ENCODE data around the gene THBS3. TPM values are rescaled to one million over a fixed set of nuclear protein-coding genes. Genes with fewer than 3 reads are reported as not detected.
A peak's percentile ranks its signal among the peaks of the same experiment; 100 is the strongest.

THBS3 gene
- total RNA-seq, 1 experiment from 2014 or later, result 35.9 TPM

DNA sequence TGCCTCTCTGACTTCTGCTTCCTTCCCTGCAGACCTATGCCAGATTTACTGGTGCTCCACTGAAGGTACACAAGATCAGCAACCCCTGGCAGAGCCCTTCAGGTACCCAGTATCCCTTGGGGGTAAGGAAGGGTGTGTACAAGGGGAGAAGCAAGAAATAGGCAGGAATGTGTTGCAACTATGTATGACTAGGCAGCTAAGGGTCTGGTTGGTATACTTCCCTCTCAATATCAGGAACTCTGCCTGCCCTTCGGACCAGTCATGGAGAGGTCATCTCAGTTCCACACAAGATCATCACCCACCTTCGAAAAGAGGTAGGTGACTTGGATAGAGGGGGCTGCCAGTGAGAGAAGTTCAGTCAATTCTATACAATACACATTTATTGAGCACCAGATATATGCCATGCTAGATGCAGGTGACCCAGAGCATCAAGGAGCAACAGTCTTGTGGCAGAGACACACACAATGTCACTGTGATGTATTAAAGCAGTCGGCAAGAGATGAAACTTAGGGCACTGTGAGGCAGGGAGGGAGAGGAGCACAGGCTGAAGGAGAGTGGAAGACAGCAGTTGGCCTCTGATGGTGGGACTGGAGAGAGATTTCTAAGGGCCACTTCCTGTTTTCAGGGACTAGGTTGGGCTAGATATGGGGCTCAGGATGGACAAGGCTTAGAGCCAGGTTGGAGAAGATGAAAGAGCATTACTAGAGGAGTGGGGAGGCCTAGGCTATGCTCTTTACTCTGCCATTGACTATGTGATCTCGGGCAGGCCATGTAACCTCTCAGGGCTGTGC, 2.8 kb upstream of the THBS3 start:
- peak overlapping the region; percentile 90; the same call in 1 of the 2 replicates for H3K27ac ChIP-seq (ENCODE audit: low read length)
- CTCF ChIA-PET, result no interaction called here
- intact Hi-C loops (cut with micrococcal nuclease; ENCODE audit: unreplicated experiment) (no loop called here), in situ Hi-C loops (cut with HindIII; ENCODE audit: low pct_unique_long_range_greater_than_20kb, low sequenced_read_pairs) (no loop called here)
- H3K36me3 ChIP-seq (ENCODE audit: control insufficient read depth, insufficient read depth, low read length), result peaks cover 6% of the 10 kb centered on the region; the same call in 1 of the 2 replicates
- no peak overlapping the region for H3K4me3 ChIP-seq (ENCODE audit: low read depth in 2 of 2, low read length in 2 of 2)
- no peaks in the 10 kb centered on the region for H3K9me3 ChIP-seq (ENCODE audit: control insufficient read depth, insufficient read depth, low read depth, low read length)
- peaks cover 19% of the 10 kb centered on the region for H3K4me1 ChIP-seq (ENCODE audit: control insufficient read depth, insufficient read depth, low read length)
- no peak for TF ChIP-seq POLR2AphosphoS5 (IDR thresholded peaks at IDR 0.05; ENCODE audit: low read depth, low read length)
- TF ChIP-seq, protein P1, sequence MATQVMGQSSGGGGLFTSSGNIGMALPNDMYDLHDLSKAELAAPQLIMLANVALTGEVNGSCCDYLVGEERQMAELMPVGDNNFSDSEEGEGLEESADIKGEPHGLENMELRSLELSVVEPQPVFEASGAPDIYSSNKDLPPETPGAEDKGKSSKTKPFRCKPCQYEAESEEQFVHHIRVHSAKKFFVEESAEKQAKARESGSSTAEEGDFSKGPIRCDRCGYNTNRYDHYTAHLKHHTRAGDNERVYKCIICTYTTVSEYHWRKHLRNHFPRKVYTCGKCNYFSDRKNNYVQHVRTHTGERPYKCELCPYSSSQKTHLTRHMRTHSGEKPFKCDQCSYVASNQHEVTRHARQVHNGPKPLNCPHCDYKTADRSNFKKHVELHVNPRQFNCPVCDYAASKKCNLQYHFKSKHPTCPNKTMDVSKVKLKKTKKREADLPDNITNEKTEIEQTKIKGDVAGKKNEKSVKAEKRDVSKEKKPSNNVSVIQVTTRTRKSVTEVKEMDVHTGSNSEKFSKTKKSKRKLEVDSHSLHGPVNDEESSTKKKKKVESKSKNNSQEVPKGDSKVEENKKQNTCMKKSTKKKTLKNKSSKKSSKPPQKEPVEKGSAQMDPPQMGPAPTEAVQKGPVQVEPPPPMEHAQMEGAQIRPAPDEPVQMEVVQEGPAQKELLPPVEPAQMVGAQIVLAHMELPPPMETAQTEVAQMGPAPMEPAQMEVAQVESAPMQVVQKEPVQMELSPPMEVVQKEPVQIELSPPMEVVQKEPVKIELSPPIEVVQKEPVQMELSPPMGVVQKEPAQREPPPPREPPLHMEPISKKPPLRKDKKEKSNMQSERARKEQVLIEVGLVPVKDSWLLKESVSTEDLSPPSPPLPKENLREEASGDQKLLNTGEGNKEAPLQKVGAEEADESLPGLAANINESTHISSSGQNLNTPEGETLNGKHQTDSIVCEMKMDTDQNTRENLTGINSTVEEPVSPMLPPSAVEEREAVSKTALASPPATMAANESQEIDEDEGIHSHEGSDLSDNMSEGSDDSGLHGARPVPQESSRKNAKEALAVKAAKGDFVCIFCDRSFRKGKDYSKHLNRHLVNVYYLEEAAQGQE (IDR thresholded peaks at IDR 0.05; ENCODE audit: insufficient read depth in 1 of 2, low read depth in 2 of 2, low read length in 1 of 2), result no peak
- TF ChIP-seq, protein P2, sequence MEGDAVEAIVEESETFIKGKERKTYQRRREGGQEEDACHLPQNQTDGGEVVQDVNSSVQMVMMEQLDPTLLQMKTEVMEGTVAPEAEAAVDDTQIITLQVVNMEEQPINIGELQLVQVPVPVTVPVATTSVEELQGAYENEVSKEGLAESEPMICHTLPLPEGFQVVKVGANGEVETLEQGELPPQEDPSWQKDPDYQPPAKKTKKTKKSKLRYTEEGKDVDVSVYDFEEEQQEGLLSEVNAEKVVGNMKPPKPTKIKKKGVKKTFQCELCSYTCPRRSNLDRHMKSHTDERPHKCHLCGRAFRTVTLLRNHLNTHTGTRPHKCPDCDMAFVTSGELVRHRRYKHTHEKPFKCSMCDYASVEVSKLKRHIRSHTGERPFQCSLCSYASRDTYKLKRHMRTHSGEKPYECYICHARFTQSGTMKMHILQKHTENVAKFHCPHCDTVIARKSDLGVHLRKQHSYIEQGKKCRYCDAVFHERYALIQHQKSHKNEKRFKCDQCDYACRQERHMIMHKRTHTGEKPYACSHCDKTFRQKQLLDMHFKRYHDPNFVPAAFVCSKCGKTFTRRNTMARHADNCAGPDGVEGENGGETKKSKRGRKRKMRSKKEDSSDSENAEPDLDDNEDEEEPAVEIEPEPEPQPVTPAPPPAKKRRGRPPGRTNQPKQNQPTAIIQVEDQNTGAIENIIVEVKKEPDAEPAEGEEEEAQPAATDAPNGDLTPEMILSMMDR (IDR thresholded peaks at IDR 0.05), result no peak
- TF ChIP-seq TCF7L2 (IDR thresholded peaks at IDR 0.05; ENCODE audit: low read depth, low read length), result no peak
- no peak for TF ChIP-seq SIN3A (IDR thresholded peaks at IDR 0.05; ENCODE audit: borderline replicate concordance, insufficient read depth, low read depth, low read length)
- DNase-seq (ENCODE audit: low read depth, low spot score) (no peak), ATAC-seq (no peak)
- BruUV-seq (replicated peaks), result no TSS peak
- POLR2A ChIA-PET, result no interaction called here
- H3K27me3 ChIP-seq (ENCODE audit: control insufficient read depth, insufficient read depth, low read length), result no peaks in the 10 kb centered on the region

DNA sequence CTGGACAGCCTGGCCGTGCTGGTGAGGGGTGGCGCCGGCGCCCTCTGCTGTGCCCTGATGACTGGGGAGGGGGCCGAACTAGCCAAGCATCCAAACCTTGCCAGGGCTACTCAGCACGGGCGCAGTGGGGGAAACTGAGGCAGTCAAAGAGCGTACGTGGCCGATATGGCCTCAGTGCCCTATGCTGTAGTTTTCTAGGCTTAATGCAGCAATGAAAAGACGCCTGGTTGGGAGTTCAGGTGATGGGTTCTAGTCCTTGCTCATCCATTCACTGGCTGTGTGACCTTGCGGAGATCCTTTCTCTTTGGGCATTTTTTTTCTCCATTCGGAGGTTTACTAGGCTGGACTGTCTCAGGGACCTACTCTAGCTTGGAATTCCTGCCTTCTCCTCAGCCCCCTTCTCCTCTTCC, 1.6 kb upstream of the THBS3 start:
- Histone ChIP-seq H3K4me1 (ENCODE audit: control insufficient read depth, insufficient read depth, low read length) (peaks cover 19% of the 10 kb centered on the region), H3K27ac (ENCODE audit: low read length) (peak overlapping the region; percentile 90), H3K27me3 (ENCODE audit: control insufficient read depth, insufficient read depth, low read length) (no peaks in the 10 kb centered on the region), H3K36me3 (ENCODE audit: control insufficient read depth, insufficient read depth, low read length) (peaks cover 6% of the 10 kb centered on the region; the same call in 1 of the 2 replicates), H3K9me3 (ENCODE audit: control insufficient read depth, insufficient read depth, low read depth, low read length) (no peaks in the 10 kb centered on the region), H3K4me3 (ENCODE audit: low read depth in 2 of 2, low read length in 2 of 2) (peak overlapping the region; percentile 94 to 99)
- POLR2A ChIA-PET, result interaction anchor here (0.6 to 1.2 kb wide), 3 partner anchors 14 to 115 kb away, joined by 3 to 12 read pairs (median 5); no protein-coding TSS in a partner anchor
- in situ Hi-C loops (cut with HindIII; ENCODE audit: low pct_unique_long_range_greater_than_20kb, low sequenced_read_pairs) (no loop called here), intact Hi-C loops (cut with micrococcal nuclease; ENCODE audit: unreplicated experiment) (no loop called here)
- DNase-seq (ENCODE audit: low read depth, low spot score) (no peak), ATAC-seq (no peak)
- TSS peak; percentile 88 for BruUV-seq (replicated peaks)
- CTCF ChIA-PET, result interaction anchor here (1.8 kb wide), 1 partner anchor 16 kb away, joined by 4 read pairs; no protein-coding TSS in a partner anchor
- TF ChIP-seq, protein P1 (IDR thresholded peaks at IDR 0.05; ENCODE audit: insufficient read depth in 1 of 2, low read depth in 2 of 2, low read length in 1 of 2), result no peak
- TF ChIP-seq POLR2AphosphoS5 (IDR thresholded peaks at IDR 0.05; ENCODE audit: low read depth, low read length) (no peak), TCF7L2 (IDR thresholded peaks at IDR 0.05; ENCODE audit: low read depth, low read length) (no peak), SIN3A (IDR thresholded peaks at IDR 0.05; ENCODE audit: borderline replicate concordance, insufficient read depth, low read depth, low read length) (no peak)
- TF ChIP-seq, protein P2 (IDR thresholded peaks at IDR 0.05), result no peak
